Coronary artery (tissue), 2 donors: ENCODE results near the gene POLR1G.

Experiments
- DNase-seq: peaks from one replicate; pipeline ENCODE4 v3.0.0-alpha.2; 2017; ENCODE audit warnings: low spot score
- H3K27ac ChIP-seq, 2 donors: fragments of 200-600 bp; sonication (generic); one replicate each; pipeline ENCODE4 v1.5.1; 2016 to 2019
- H3K4me3 ChIP-seq: fragments of 200-600 bp; sonication (generic); 2 replicates; pipeline ENCODE4 v1.5.1; 2016; ENCODE audit warnings: mild to moderate bottlenecking, moderate library complexity
- CTCF ChIP-seq: fragments of 200-600 bp; sonication (generic); IDR thresholded peaks from one replicate; pipeline ENCODE4 v1.5.1; 2019; ENCODE audit warnings: antibody characterized with exemption

The POLR1G gene

GRCh38 chr19:45400192-45400591 is 6.3 kb upstream of the POLR1G start:
- TF ChIP-seq CTCF: no peak
- no peak for DNase-seq
- no peak overlapping the region for H3K27ac ChIP-seq
- H3K4me3 ChIP-seq: no peak overlapping the region

- H3K4me3 ChIP-seq: no peak overlapping the region
- TF ChIP-seq CTCF: no peak
- no peak for DNase-seq
- no peak overlapping the region for H3K27ac ChIP-seq
Measured at GRCh38 chr19:45401815-45402214, 4.6 kb upstream of the POLR1G start.

- no peak for TF ChIP-seq CTCF
- Histone ChIP-seq H3K27ac (peak overlapping the region in 1 of 2 donors; percentile 98), H3K4me3 (peak overlapping the region; percentile 56)
- no peak for DNase-seq
Measured at GRCh38 chr19:45402298-45403061, 4.0 kb upstream of the POLR1G start.

- no peak for DNase-seq
- Histone ChIP-seq H3K27ac (peak overlapping the region; percentile 87 to 98), H3K4me3 (peak overlapping the region; percentile 77)
- TF ChIP-seq CTCF: no peak
Measured at GRCh38 chr19:45403272-45403671, 3.2 kb upstream of the POLR1G start.

- Histone ChIP-seq H3K27ac (peak overlapping the region; percentile 87 to 98), H3K4me3 (peak overlapping the region; percentile 77)
- no peak for TF ChIP-seq CTCF
- no peak for DNase-seq
Measured at GRCh38 chr19:45403781-45404556, 2.5 kb upstream of the POLR1G start.

- TF ChIP-seq CTCF: no peak
- peak within 1 kb of the TSS; percentile 77 for H3K4me3 ChIP-seq
- peak within 1 kb of the TSS; percentile 87 to 98 for H3K27ac ChIP-seq
- peak; percentile 94 for DNase-seq
Measured at GRCh38 chr19:45404557-45405434, 1.6 kb upstream of the POLR1G start, which contains the start of gene PPP1R13L. PPP1R13L (minus strand) TSS chr19:45405069; CDS start chr19:45398318, 6,751 bp downstream.
